Trophoblast cell (in vitro differentiated cells and primary cell): ENCODE measurements around the gene CALML4. TPM values are rescaled to one million over a fixed set of nuclear protein-coding genes. Genes with fewer than 3 reads are reported as not detected.

Experiments used
- DNase-seq, 2 donors: peaks; one replicate each; pipeline ENCODE4 v3.0.0-alpha.2; 2016
- H2AFZ ChIP-seq: 2 replicates; pipeline ENCODE4 v1.6.1; 2013; ENCODE audit warnings: low read length, moderate library complexity, mild to moderate bottlenecking; ENCODE audit not compliant: insufficient read depth, poor library complexity
- H2AK5ac ChIP-seq: 2 replicates; pipeline ENCODE4 v1.6.1; 2013; ENCODE audit warnings: mild to moderate bottlenecking, low read length
- H2BK120ac ChIP-seq: 2 replicates; pipeline ENCODE4 v1.6.1; 2013; ENCODE audit warnings: low read length, mild to moderate bottlenecking, moderate library complexity; ENCODE audit not compliant: insufficient read depth, poor library complexity
- H2BK12ac ChIP-seq: 2 replicates; pipeline ENCODE4 v1.6.1; 2013; ENCODE audit warnings: mild to moderate bottlenecking, low read length, moderate library complexity
- H2BK5ac ChIP-seq: 2 replicates; pipeline ENCODE4 v1.6.1; 2013; ENCODE audit warnings: low read length, low read depth, moderate library complexity, mild to moderate bottlenecking; ENCODE audit not compliant: poor library complexity
- H3K14ac ChIP-seq: 2 replicates; pipeline ENCODE4 v1.6.1; 2013; ENCODE audit warnings: mild to moderate bottlenecking, low read length
- H3K18ac ChIP-seq: 2 replicates; pipeline ENCODE4 v1.6.1; 2013; ENCODE audit warnings: mild to moderate bottlenecking, low read length
- H3K23ac ChIP-seq: 2 replicates; pipeline ENCODE4 v1.6.1; 2013; ENCODE audit warnings: low read length
- H3K27ac ChIP-seq: 2 replicates; pipeline ENCODE4 v1.5.1; 2013; ENCODE audit warnings: low read depth, mild to moderate bottlenecking, inconsistent platforms, low read length, moderate library complexity
- H3K27me3 ChIP-seq: 2 replicates; pipeline ENCODE4 v1.6.1; 2013; ENCODE audit warnings: inconsistent platforms, mild to moderate bottlenecking, low read length, moderate library complexity; ENCODE audit not compliant: insufficient read depth
- H3K36me3 ChIP-seq, 2 experiments: 1 replicate in 1 of 2; 2 replicates in 1 of 2; pipeline ENCODE4 v1.6.1; 2013; ENCODE audit warnings: low read length in 2 of 2, mild to moderate bottlenecking in 2 of 2, moderate library complexity in 1 of 2; ENCODE audit not compliant: insufficient read depth in 2 of 2, control insufficient read depth in 1 of 2
- H3K4ac ChIP-seq: 2 replicates; pipeline ENCODE4 v1.6.1; 2013; ENCODE audit warnings: low read depth, mild to moderate bottlenecking, low read length, moderate library complexity
- H3K4me1 ChIP-seq, 2 experiments: 1 replicate in 1 of 2; 2 replicates in 1 of 2; pipeline ENCODE4 v1.6.1; 2013; ENCODE audit warnings: low read length in 2 of 2, mild to moderate bottlenecking in 2 of 2, moderate library complexity in 1 of 2; ENCODE audit not compliant: insufficient read depth in 2 of 2, control insufficient read depth in 1 of 2
- H3K4me2 ChIP-seq: 2 replicates; pipeline ENCODE4 v1.6.1; 2013; ENCODE audit warnings: inconsistent platforms, mild to moderate bottlenecking, low read length, moderate library complexity
- H3K4me3 ChIP-seq: 2 replicates; pipeline ENCODE4 v1.5.1; 2013; ENCODE audit warnings: mild to moderate bottlenecking, low read depth, low read length, inconsistent platforms
- H3K79me1 ChIP-seq: one replicate; pipeline ENCODE4 v1.6.1; 2013; ENCODE audit warnings: low read length
- H3K79me2 ChIP-seq: 2 replicates; pipeline ENCODE4 v1.6.1; 2013; ENCODE audit warnings: low read length, mild to moderate bottlenecking; ENCODE audit not compliant: control insufficient read depth, insufficient read depth, poor library complexity
- H3K9ac ChIP-seq: 2 replicates; pipeline ENCODE4 v1.6.1; 2013; ENCODE audit warnings: mild to moderate bottlenecking, low read length
- H3K9me3 ChIP-seq: 2 replicates; pipeline ENCODE4 v1.6.1; 2013; ENCODE audit warnings: low read depth, mild to moderate bottlenecking, control low read depth, inconsistent platforms, low read length; ENCODE audit not compliant: insufficient read depth
- H4K12ac ChIP-seq: 2 replicates; pipeline ENCODE4 v1.6.1; 2013; ENCODE audit warnings: low read depth, mild to moderate bottlenecking, low read length, moderate library complexity
- H4K8ac ChIP-seq: 2 replicates; pipeline ENCODE4 v1.6.1; 2013; ENCODE audit warnings: low read depth, mild to moderate bottlenecking, low read length, moderate library complexity
- H4K91ac ChIP-seq: one replicate; pipeline ENCODE4 v1.6.1; 2013; ENCODE audit warnings: low read depth, mild to moderate bottlenecking, low read length, moderate library complexity
- WGBS: extraction: QIAGEN DNeasy Blood & Tissue Kit; methylation state at CpG from one replicate; pipeline ENCODE4 v1.1.7; 2013; ENCODE audit warnings: missing lambda C conversion rate; ENCODE audit not compliant: insufficient read length, insufficient coverage; ENCODE audit errors: extremely low coverage; 5-methylcytosine and 5-hydroxymethylcytosine counted together
- polyA plus RNA-seq: library from polyadenylated mRNA; stranded (reverse); fragments of 200-250 nt; gene quantifications from 2 replicates; pipeline ENCODE4 v1.2.3, GENCODE V29; 2013

CALML4 gene
- 9.6 and 10.6 TPM in 2 replicates for polyA plus RNA-seq

DNA sequence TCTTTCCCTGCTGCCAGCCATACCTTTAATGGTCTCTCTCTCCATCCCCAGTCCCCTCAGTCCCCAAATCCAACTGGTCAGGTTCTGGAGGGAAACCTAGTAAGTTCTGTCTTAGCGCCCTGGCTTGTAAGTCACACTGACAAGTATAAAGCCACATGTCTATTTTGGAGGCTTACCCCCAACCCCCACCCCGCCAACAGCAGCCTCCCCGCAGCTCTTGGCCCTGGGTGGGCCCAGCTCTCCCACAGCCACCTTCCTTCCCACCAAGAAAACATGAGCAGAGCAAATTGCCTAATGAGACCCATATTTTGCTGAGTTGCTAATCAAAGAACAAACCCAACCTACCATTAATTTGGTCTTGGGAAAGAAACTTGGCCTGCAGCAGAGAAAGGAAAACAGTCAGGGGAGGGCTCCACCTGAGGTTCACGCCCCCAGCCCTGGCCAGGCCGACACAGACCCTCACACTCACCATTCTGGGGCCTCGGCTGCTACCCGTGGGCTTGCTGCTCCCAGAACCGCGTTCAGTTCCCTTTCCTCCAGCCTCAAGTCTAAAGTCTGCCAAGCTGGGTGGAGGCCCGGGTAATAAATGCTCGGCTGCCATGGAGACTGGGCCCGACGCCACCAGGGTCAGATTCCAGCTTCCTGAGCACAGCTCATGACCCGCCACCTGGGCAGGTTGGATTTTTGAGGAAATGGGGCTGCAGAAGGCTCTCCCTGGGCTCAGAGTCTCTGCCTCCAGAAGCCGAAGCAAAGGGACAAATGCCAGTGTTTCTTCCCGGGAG, at the start of gene CALML4:
Gene CALML4, minus strand, starts transcription at position 557 of the 782 bp plus-strand sequence. Its CDS starts 85 bp downstream, at position 472.
- Histone ChIP-seq H3K27ac (no peak within 1 kb of the TSS), H2AFZ (no peak within 1 kb of the TSS), H3K14ac (no peak within 1 kb of the TSS), H4K8ac (no peak within 1 kb of the TSS), H4K91ac (no peak within 1 kb of the TSS), H2BK5ac (no peak within 1 kb of the TSS), H3K9me3 (no peaks in the 10 kb centered on the region), H2BK120ac (no peak within 1 kb of the TSS), H4K12ac (no peak within 1 kb of the TSS), H3K36me3 (peaks cover 9 to 12% of the 10 kb centered on the region in 2 experiments), H3K18ac (no peak within 1 kb of the TSS), H3K27me3 (no peaks in the 10 kb centered on the region), H2BK12ac (no peak within 1 kb of the TSS), H2AK5ac (no peak within 1 kb of the TSS), H3K23ac (no peak within 1 kb of the TSS), H3K4me3 (no peak within 1 kb of the TSS), H3K4me1 (peaks cover 0 to 8% of the 10 kb centered on the region in 2 experiments), H3K79me1 (no peaks in the 10 kb centered on the region), H3K9ac (no peak within 1 kb of the TSS), H3K4me2 (no peak within 1 kb of the TSS), H3K4ac (no peak within 1 kb of the TSS), H3K79me2 (no peaks in the 10 kb centered on the region)
- DNase-seq: no peak
- no CpG with 5 or more reads among the region's 16 CpGs for WGBS

- no peak overlapping the region for H4K8ac ChIP-seq
- no peak overlapping the region for H3K4me2 ChIP-seq
- H3K4me1 ChIP-seq: peaks cover 0 to 2% of the 10 kb centered on the region in 2 experiments
- H2AK5ac ChIP-seq: no peak overlapping the region
- H3K14ac ChIP-seq: no peak overlapping the region
- H3K9ac ChIP-seq: no peak overlapping the region
- H3K4ac ChIP-seq: no peak overlapping the region
- H3K79me1 ChIP-seq: peaks cover 8% of the 10 kb centered on the region
- H3K4me3 ChIP-seq: no peak overlapping the region
- H3K36me3 ChIP-seq: no peaks in the 10 kb centered on the region
- H4K91ac ChIP-seq: no peak overlapping the region
- H2BK5ac ChIP-seq: no peak overlapping the region
- H2AFZ ChIP-seq: no peak overlapping the region
- no peak overlapping the region for H3K18ac ChIP-seq
- peak; percentile 60 to 94 for DNase-seq
- H3K79me2 ChIP-seq: peaks cover 4% of the 10 kb centered on the region
- no peaks in the 10 kb centered on the region for H3K9me3 ChIP-seq
- no peak overlapping the region for H3K27ac ChIP-seq
- no peak overlapping the region for H4K12ac ChIP-seq
- no peaks in the 10 kb centered on the region for H3K27me3 ChIP-seq
- no peak overlapping the region for H3K23ac ChIP-seq
- WGBS: no CpG with 5 or more reads among the region's 7 CpGs
- no peak overlapping the region for H2BK12ac ChIP-seq
- H2BK120ac ChIP-seq: no peak overlapping the region
These were observed 47.9 kb upstream of the CALML4 start for GRCh38 chr15:68252925-68253534.

DNA sequence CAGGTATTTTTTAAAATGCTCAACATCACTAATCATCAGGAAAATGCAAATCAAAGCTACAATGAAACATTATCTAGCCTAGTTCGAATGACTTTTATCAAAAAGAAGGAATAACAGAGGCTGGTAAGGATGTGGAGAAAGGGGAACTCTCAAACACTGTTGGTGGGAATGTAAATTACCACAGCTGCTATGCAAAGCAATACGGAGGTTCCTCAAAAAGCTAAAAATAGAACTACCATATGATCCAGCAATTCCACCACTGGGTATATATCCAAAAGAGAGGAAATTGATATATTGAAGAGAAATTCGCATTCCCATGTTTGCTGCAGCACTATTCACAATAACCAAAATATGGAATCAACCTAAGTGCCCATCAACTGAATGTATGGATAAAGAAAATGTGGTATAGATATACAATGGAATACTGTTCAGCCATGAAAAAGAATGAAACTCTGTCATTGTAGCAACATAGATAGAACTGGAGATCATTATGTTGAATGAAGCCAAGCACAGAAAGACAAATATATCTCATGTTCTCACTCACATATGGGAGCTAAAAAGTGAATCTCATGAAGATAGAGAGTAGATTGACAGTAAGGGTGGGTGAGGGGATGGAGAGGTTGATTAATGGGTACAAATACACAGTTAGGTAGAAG, 44.1 kb upstream of the CALML4 start:
- no peaks in the 10 kb centered on the region for H3K4me1 ChIP-seq
- H3K9me3 ChIP-seq: no peaks in the 10 kb centered on the region
- no peaks in the 10 kb centered on the region for H3K79me2 ChIP-seq
- H3K36me3 ChIP-seq: no peaks in the 10 kb centered on the region
- no peak overlapping the region for H4K12ac ChIP-seq
- H3K23ac ChIP-seq: no peak overlapping the region
- no CpG with 5 or more reads among the region's 3 CpGs for WGBS
- no peak overlapping the region for H4K8ac ChIP-seq
- no peak overlapping the region for H2BK12ac ChIP-seq
- no peak overlapping the region for H3K4me3 ChIP-seq
- H3K27ac ChIP-seq: no peak overlapping the region
- no peak overlapping the region for H3K9ac ChIP-seq
- H3K27me3 ChIP-seq: no peaks in the 10 kb centered on the region
- H3K4ac ChIP-seq: no peak overlapping the region
- DNase-seq: no peak
- H3K14ac ChIP-seq: no peak overlapping the region
- no peaks in the 10 kb centered on the region for H3K79me1 ChIP-seq
- H3K18ac ChIP-seq: no peak overlapping the region
- H3K4me2 ChIP-seq: no peak overlapping the region
- H2BK5ac ChIP-seq: no peak overlapping the region
- H2BK120ac ChIP-seq: no peak overlapping the region
- H2AK5ac ChIP-seq: no peak overlapping the region
- H4K91ac ChIP-seq: no peak overlapping the region
- no peak overlapping the region for H2AFZ ChIP-seq

- H3K36me3 ChIP-seq: no peaks in the 10 kb centered on the region
- H3K4me2 ChIP-seq: no peak overlapping the region
- H2BK120ac ChIP-seq: no peak overlapping the region
- no peaks in the 10 kb centered on the region for H3K79me2 ChIP-seq
- no peak overlapping the region for H4K8ac ChIP-seq
- no peaks in the 10 kb centered on the region for H3K27me3 ChIP-seq
- H3K4me1 ChIP-seq: no peaks in the 10 kb centered on the region
- H3K14ac ChIP-seq: no peak overlapping the region
- H3K23ac ChIP-seq: no peak overlapping the region
- no CpG with 5 or more reads among the region's 1 CpG for WGBS
- H2AK5ac ChIP-seq: no peak overlapping the region
- no peaks in the 10 kb centered on the region for H3K79me1 ChIP-seq
- no peak overlapping the region for H2BK5ac ChIP-seq
- no peak for DNase-seq
- H2AFZ ChIP-seq: no peak overlapping the region
- no peak overlapping the region for H4K91ac ChIP-seq
- no peak overlapping the region for H3K9ac ChIP-seq
- no peak overlapping the region for H3K18ac ChIP-seq
- H3K4me3 ChIP-seq: no peak overlapping the region
- H4K12ac ChIP-seq: no peak overlapping the region
- H2BK12ac ChIP-seq: no peak overlapping the region
- no peak overlapping the region for H3K4ac ChIP-seq
- H3K9me3 ChIP-seq: no peaks in the 10 kb centered on the region
- no peak overlapping the region for H3K27ac ChIP-seq
These were observed 39.1 kb upstream of the CALML4 start for GRCh38 chr15:68244235-68244634.
